B cell (primary cell): ENCODE results near the gene CSNK2B. TPM values are rescaled to one million over a fixed set of nuclear protein-coding genes. Genes with fewer than 3 reads are reported as not detected.

ENCODE experiments used
- ATAC-seq: fragments of 200-7000 bp; cut with Tn5 transposase; one replicate; pipeline ENCODE4 v1.10.0; 2021; ENCODE audit warnings: low read depth, mild to moderate bottlenecking, moderate number of reproducible peaks, moderate library complexity
- CTCF ChIA-PET: fragments of 350-600 bp; sonication (Branson Sonifier 250); formaldehyde crosslinking; loops from one replicate; lab custom pipeline; 2021; ENCODE audit warnings: antibody characterized with exemption, inconsistent platforms; lab: Charles Lee
- POLR2A ChIA-PET: fragments of 350-600 bp; sonication (Branson Sonifier 250); formaldehyde crosslinking; loops from one replicate; lab custom pipeline; 2021; ENCODE audit warnings: antibody characterized with exemption; lab: Charles Lee
- DNase-seq: peaks from one replicate; pipeline ENCODE4 v3.0.0; 2013
- H2AFZ ChIP-seq: 2 replicates; pipeline ENCODE4 v1.6.1; 2012; ENCODE audit warnings: mild to moderate bottlenecking, low read depth, low read length; ENCODE audit not compliant: insufficient read depth, poor library complexity, severe bottlenecking
- H3K27ac ChIP-seq, 2 donors: 1 replicate in 1 of 2; 2 replicates in 1 of 2; pipeline ENCODE4 v1.5.1; 2012 to 2013; ENCODE audit warnings: low read length in 2 of 2, mild to moderate bottlenecking in 2 of 2, moderate library complexity in 1 of 2
- H3K27me3 ChIP-seq, 4 experiments: fragments of 200-600 bp in 1 of 4; sonication (generic) in 1 of 4; replicated peaks in 1 of 4; 1 replicate in 2 of 4; 2 replicates in 2 of 4; pipeline versions ENCODE4 v1.6.1 to v1.7.0; 2013 to 2016; ENCODE audit warnings: low read length in 3 of 4, mild to moderate bottlenecking in 2 of 4, mixed read lengths in 1 of 4, moderate library complexity in 1 of 4; ENCODE audit not compliant: insufficient read depth in 4 of 4, control insufficient read depth in 3 of 4; ENCODE audit errors: control extremely low read depth in 1 of 4
- H3K36me3 ChIP-seq, 2 experiments: replicated peaks in 1 of 2; 1 replicate in 1 of 2; 2 replicates in 1 of 2; pipeline versions ENCODE4 v1.6.1 to v1.7.1; 2013; ENCODE audit warnings: low read length in 1 of 2; ENCODE audit not compliant: insufficient read depth in 2 of 2, control insufficient read depth in 1 of 2; ENCODE audit errors: control extremely low read depth in 1 of 2, extremely low read depth in 1 of 2
- H3K4me1 ChIP-seq, 2 donors: fragments of 200-600 bp in 1 of 2; sonication (generic) in 1 of 2; 1 replicate in 1 of 2; 2 replicates in 1 of 2; pipeline versions ENCODE4 v1.5.1 to v1.6.1; 2013 to 2017; ENCODE audit warnings: low read length in 2 of 2; ENCODE audit not compliant: control insufficient read depth in 2 of 2, insufficient read depth in 2 of 2
- H3K4me2 ChIP-seq: replicated peaks from 2 replicates; pipeline ENCODE3; 2012; ENCODE audit warnings: mild to moderate bottlenecking, low read depth, low read length; ENCODE audit not compliant: poor library complexity, severe bottlenecking
- H3K4me3 ChIP-seq, 5 experiments: fragments of 200-600 bp in 1 of 5; sonication (generic) in 1 of 5; 1 replicate in 3 of 5; 2 replicates in 2 of 5; pipeline versions ENCODE4 v1.5.1 to v1.7.0; 2011 to 2016; ENCODE audit warnings: low read length in 4 of 5, mild to moderate bottlenecking in 4 of 5, low read depth in 2 of 5, control low read depth in 1 of 5, moderate library complexity in 1 of 5; ENCODE audit not compliant: insufficient read depth in 1 of 5; ENCODE audit errors: control extremely low read depth in 1 of 5, extremely low read depth in 1 of 5
- H3K79me2 ChIP-seq: fragments of 200-600 bp; sonication (generic); one replicate; pipeline ENCODE4 v1.6.0; 2016; ENCODE audit warnings: low read length; ENCODE audit not compliant: control insufficient read depth, insufficient read depth
- H3K9ac ChIP-seq: fragments of 200-600 bp; sonication (generic); 2 replicates; pipeline ENCODE4 v1.6.1; 2017; ENCODE audit warnings: mild to moderate bottlenecking, low read length, moderate library complexity
- H3K9me3 ChIP-seq, 3 donors: one replicate each; pipeline versions ENCODE4 v1.6.1 to v1.7.1; 2013; ENCODE audit warnings: low read length in 2 of 3; ENCODE audit not compliant: control insufficient read depth in 2 of 3, insufficient read depth in 1 of 3; ENCODE audit errors: control extremely low read depth in 1 of 3
- H4K20me1 ChIP-seq: 2 replicates; pipeline ENCODE4 v1.6.0; 2012; ENCODE audit warnings: mild to moderate bottlenecking, low read length; ENCODE audit not compliant: insufficient read depth, control insufficient read depth, poor library complexity, severe bottlenecking
- H3K27ac Mint-ChIP-seq: one replicate; pipeline ENCODE4 v1.8.0; 2021; ENCODE audit warnings: mixed read lengths
- H3K27me3 Mint-ChIP-seq: one replicate; pipeline ENCODE4 v1.8.0; 2021; ENCODE audit warnings: mixed read lengths
- H3K4me1 Mint-ChIP-seq: one replicate; pipeline ENCODE4 v1.8.0; 2021; ENCODE audit warnings: mixed read lengths
- H3K4me3 Mint-ChIP-seq: one replicate; pipeline ENCODE4 v1.8.0; 2021; ENCODE audit warnings: mixed read lengths
- H3K9me3 Mint-ChIP-seq: one replicate; pipeline ENCODE4 v1.8.0; 2022; ENCODE audit warnings: mixed read lengths; ENCODE audit not compliant: insufficient read depth
- EZH2 ChIP-seq: IDR thresholded peaks from 2 replicates; pipeline ENCODE4 v1.6.1; 2012; ENCODE audit warnings: borderline replicate concordance, low read depth, mild to moderate bottlenecking, moderate library complexity, low read length; ENCODE audit not compliant: insufficient read depth, poor library complexity, severe bottlenecking
- WGBS: methylation state at CpG from one replicate; pipeline ENCODE4 v1.1.5; 2013; ENCODE audit warnings: missing lambda C conversion rate; ENCODE audit not compliant: insufficient coverage; 5-methylcytosine and 5-hydroxymethylcytosine counted together
- intact Hi-C: fragments of 100-400 bp; cut with micrococcal nuclease; formaldehyde crosslinking; loops from one replicate; pipeline ENCODE4 v1.10.0; 2022
- polyA plus RNA-seq: library from polyadenylated mRNA; depleted of rRNA; stranded (reverse); fragments of >200 nt; gene quantifications from 2 replicates; pipeline ENCODE4 v1.2.3, GENCODE V29; 2012
- total RNA-seq, 2 donors: library from RNA; stranded (reverse); fragments of 120-200 nt in 1 of 2; gene quantifications; 1 replicate in 1 of 2; 2 replicates in 1 of 2; pipeline versions ENCODE4 v1.2.3 to v1.2.4, GENCODE V29; 2013 to 2022
- TF ChIP-seq, protein P1 (sequence below): fragments of 200-600 bp; IDR thresholded peaks from one replicate; pipeline ENCODE4 v1.8.0; 2022; ENCODE audit warnings: antibody characterized with exemption, mild to moderate bottlenecking

CSNK2B gene
- total and polyA plus RNA-seq, 2 donors (not counting 1 experiment from before 2014, with no cell fraction given) = 142 to 146 TPM

DNA sequence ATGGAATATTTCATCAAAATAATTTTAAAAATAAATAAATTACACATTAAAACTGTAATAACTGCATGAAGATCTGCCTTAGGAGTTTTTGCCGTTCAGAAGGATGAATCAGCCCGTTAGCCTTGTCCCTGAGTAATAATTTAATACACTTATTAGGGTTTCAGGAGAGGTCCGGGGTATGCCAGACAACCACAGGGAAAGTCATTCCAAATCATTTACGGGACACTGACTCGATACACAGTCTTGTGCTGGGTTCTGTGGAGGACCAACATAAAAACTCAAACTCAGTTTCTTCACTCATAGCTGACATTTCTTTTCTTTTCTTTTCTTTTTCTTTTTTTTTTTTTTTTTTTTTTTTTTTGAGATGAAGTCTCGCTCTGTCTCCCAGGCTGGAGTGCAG, 40.1 kb downstream of the CSNK2B start:
- ChIA-PET POLR2A (interaction anchor here (0.6 kb wide), 1 partner anchor 109 kb away, joined by 3 read pairs; the partner anchor contains the start of genes HSPA1A and HSPA1L), CTCF (no interaction called here)
- H2AFZ ChIP-seq = no peak overlapping the region
- DNase-seq = no peak
- no peak overlapping the region for H3K27ac ChIP-seq
- no peak overlapping the region for H3K4me2 ChIP-seq
- 100% methylated on average over 1 of the region's 6 CpGs for WGBS
- ATAC-seq = no peak
- H3K27me3 ChIP-seq = peaks cover 0 to 6% (median 0%) of the 10 kb centered on the region in 4 experiments
- TF ChIP-seq, protein P1, sequence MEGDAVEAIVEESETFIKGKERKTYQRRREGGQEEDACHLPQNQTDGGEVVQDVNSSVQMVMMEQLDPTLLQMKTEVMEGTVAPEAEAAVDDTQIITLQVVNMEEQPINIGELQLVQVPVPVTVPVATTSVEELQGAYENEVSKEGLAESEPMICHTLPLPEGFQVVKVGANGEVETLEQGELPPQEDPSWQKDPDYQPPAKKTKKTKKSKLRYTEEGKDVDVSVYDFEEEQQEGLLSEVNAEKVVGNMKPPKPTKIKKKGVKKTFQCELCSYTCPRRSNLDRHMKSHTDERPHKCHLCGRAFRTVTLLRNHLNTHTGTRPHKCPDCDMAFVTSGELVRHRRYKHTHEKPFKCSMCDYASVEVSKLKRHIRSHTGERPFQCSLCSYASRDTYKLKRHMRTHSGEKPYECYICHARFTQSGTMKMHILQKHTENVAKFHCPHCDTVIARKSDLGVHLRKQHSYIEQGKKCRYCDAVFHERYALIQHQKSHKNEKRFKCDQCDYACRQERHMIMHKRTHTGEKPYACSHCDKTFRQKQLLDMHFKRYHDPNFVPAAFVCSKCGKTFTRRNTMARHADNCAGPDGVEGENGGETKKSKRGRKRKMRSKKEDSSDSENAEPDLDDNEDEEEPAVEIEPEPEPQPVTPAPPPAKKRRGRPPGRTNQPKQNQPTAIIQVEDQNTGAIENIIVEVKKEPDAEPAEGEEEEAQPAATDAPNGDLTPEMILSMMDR = no peak
- no peak for TF ChIP-seq EZH2
- no peaks in the 10 kb centered on the region for H4K20me1 ChIP-seq
- Mint-ChIP-seq H3K27me3 (no peaks in the 10 kb centered on the region), H3K27ac (no peak overlapping the region), H3K4me3 (no peak overlapping the region), H3K9me3 (no peaks in the 10 kb centered on the region), H3K4me1 (peaks cover 28% of the 10 kb centered on the region)
- H3K9me3 ChIP-seq = no peaks in the 10 kb centered on the region
- no peak overlapping the region for H3K9ac ChIP-seq
- peaks cover 0 to 6% of the 10 kb centered on the region in 2 experiments for H3K36me3 ChIP-seq
- H3K4me3 ChIP-seq = no peak overlapping the region
- H3K4me1 ChIP-seq = peaks cover 23 to 29% of the 10 kb centered on the region in 2 donors
- intact Hi-C loops = no loop called here
- peaks cover 21% of the 10 kb centered on the region for H3K79me2 ChIP-seq

DNA sequence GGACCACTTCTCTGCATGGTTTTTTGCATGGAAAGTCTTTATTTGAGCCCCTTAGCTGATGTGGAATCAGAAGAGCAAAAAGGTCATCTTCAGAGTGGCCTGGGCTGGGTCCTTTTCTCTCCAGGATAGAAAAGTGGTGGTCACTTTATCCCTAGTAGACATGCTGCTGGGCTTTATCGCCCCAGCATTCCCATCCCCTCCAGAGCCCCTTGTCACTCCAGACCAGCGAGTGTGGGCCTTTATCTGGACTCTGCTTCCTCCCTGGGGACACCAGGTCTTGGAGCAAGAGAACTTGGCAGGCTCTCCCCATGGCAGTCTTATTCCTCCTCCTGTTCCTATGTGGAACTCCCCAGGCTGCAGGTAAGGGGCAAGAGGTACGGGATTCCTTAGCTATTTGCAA, 40.7 kb downstream of the CSNK2B start, which contains the start of gene LY6G6F:
Gene LY6G6F, plus strand, starts transcription at position 268 of the 400 bp plus-strand sequence. Its CDS starts 41 bp downstream, at position 309.
- H3K9ac ChIP-seq = no peak within 1 kb of the TSS
- intact Hi-C loops = no loop called here
- peaks cover 24 to 29% of the 10 kb centered on the region in 2 donors for H3K4me1 ChIP-seq
- H3K79me2 ChIP-seq = peaks cover 14% of the 10 kb centered on the region
- H3K27ac ChIP-seq = no peak within 1 kb of the TSS
- H4K20me1 ChIP-seq = no peaks in the 10 kb centered on the region
- H3K9me3 ChIP-seq = no peaks in the 10 kb centered on the region
- Mint-ChIP-seq H3K9me3 (no peaks in the 10 kb centered on the region), H3K4me1 (peaks cover 28% of the 10 kb centered on the region), H3K27me3 (no peaks in the 10 kb centered on the region), H3K27ac (no peak within 1 kb of the TSS), H3K4me3 (no peak within 1 kb of the TSS)
- ChIA-PET CTCF (no interaction called here), POLR2A (no interaction called here)
- H3K27me3 ChIP-seq = peaks cover 0 to 6% (median 0%) of the 10 kb centered on the region in 4 experiments
- H3K4me2 ChIP-seq = no peak within 1 kb of the TSS
- no peak for DNase-seq
- no peak within 1 kb of the TSS for H3K4me3 ChIP-seq
- no peak for TF ChIP-seq EZH2
- TF ChIP-seq, protein P1 = no peak
- WGBS = 83% methylated on average over 3 of the region's 3 CpGs
- H3K36me3 ChIP-seq = no peaks in the 10 kb centered on the region
- ATAC-seq = no peak
- no peak within 1 kb of the TSS for H2AFZ ChIP-seq
